Gastrocnemius medialis (tissue), 4 donors: ENCODE data around the gene ASPG. TPM values are rescaled to one million over a fixed set of nuclear protein-coding genes. Genes with fewer than 3 reads are reported as not detected.

Source experiments
- ATAC-seq, 2 donors: fragments of 150-250 bp; one replicate each; pipeline ENCODE4 v1.9.1; 2016
- DNase-seq, 2 donors: peaks; one replicate each; pipeline ENCODE4 v3.0.0-alpha.2; 2019
- H3K27ac ChIP-seq, 4 donors: fragments of 200-600 bp; sonication (generic); 1 replicate in 1 of 4; 2 replicates in 3 of 4; pipeline ENCODE4 v1.5.1; 2016 to 2018; ENCODE audit warnings: mild to moderate bottlenecking in 2 of 4, moderate library complexity in 1 of 4
- H3K27me3 ChIP-seq, 3 donors: fragments of 200-600 bp; sonication (generic) in 2 of 3; 1 replicate in 1 of 3; 2 replicates in 2 of 3; pipeline versions ENCODE4 v1.5.1 to v1.6.0; 2016 to 2019; ENCODE audit warnings: mild to moderate bottlenecking in 1 of 3, moderate library complexity in 1 of 3
- H3K36me3 ChIP-seq, 2 donors: fragments of 200-600 bp; sonication (generic) in 1 of 2; one replicate each; pipeline ENCODE4 v1.5.1; 2017 to 2018
- H3K4me1 ChIP-seq, 2 donors: fragments of 200-600 bp; sonication (generic) in 1 of 2; one replicate each; pipeline ENCODE4 v1.5.1; 2016 to 2017; ENCODE audit warnings: mild to moderate bottlenecking in 2 of 2
- H3K4me3 ChIP-seq, 4 donors: fragments of 200-600 bp; sonication (generic) in 3 of 4; 1 replicate in 1 of 4; 2 replicates in 3 of 4; pipeline ENCODE4 v1.5.1; 2016 to 2019; ENCODE audit warnings: mild to moderate bottlenecking in 2 of 4
- H3K9me3 ChIP-seq, 3 donors: fragments of 200-600 bp; sonication (generic) in 2 of 3; 1 replicate in 1 of 3; 2 replicates in 2 of 3; pipeline ENCODE4 v1.5.1; 2016 to 2019
- POLR2A ChIP-seq, 2 donors: fragments of 450-650 bp; IDR thresholded peaks; one replicate each; pipeline ENCODE4 v1.6.1; 2017; ENCODE audit warnings: antibody characterized with exemption in 2 of 2, mild to moderate bottlenecking in 2 of 2, moderate library complexity in 2 of 2
- in situ Hi-C, 4 donors: fragments of 200-750 bp; cut with MboI; loops; one replicate each; pipeline versions ENCODE4 v1.15.0 to v1.8.0; 2017; ENCODE audit warnings: low sequenced_read_pairs in 4 of 4
- intact Hi-C: fragments of 100-400 bp; cut with DNase I; formaldehyde crosslinking; loops from one replicate; pipeline ENCODE4 v1.15.1; 2023; ENCODE audit warnings: low total_unique reads
- microRNA counts, 2 donors: library from miRNA; unstranded; fragments of <30 nt; microRNA quantifications; one replicate each; lab custom pipeline; 2016
- microRNA-seq, 2 donors: library from miRNA; unstranded; fragments of <30 nt; microRNA quantifications; one replicate each; pipeline ENCODE4, GENCODE V29; 2016; ENCODE audit warnings: borderline replicate concordance in 2 of 2
- total RNA-seq, 4 donors: library from RNA; depleted of rRNA; stranded (reverse); fragments of >200 nt; gene quantifications; one replicate each; pipeline versions ENCODE4 v1.1.0 to v1.2.3, GENCODE V29; 2016
- TF ChIP-seq, protein P1 (sequence below), 5 experiments: fragments of 450-650 bp in 3 of 5; fragments of 200-600 bp in 2 of 5; sonication (generic) in 2 of 5; IDR thresholded peaks in 4 of 5; conservative IDR thresholded peaks in 1 of 5; 1 replicate in 4 of 5; 2 replicates in 1 of 5; pipeline ENCODE4 v1.5.1; 2016 to 2019; ENCODE audit warnings: antibody characterized with exemption in 5 of 5, mild to moderate bottlenecking in 3 of 5, moderate library complexity in 3 of 5

The ASPG gene
- total RNA-seq, 4 donors from 2014 or later, result 0.20 TPM; not detected in 3

DNA sequence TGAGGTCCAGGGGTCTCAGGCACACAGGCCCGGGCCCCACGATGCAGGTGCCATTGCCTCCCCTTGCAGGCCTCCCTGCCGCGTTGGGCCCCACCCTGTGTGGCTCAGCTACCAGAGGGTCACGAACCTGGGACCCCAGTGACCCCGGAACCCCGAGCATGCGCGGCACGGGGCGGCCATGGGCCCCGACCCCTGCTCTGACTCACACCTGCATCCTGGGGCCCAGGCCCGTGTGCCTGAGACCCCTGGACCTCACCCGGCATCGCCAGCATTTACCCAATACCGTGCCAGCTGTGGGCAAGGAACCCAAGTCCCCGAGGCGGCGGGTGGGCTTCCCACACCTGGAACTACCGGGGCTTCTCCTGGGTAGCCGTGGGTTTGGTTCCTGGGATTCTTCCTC is 78.0 kb downstream of the ASPG start:
- ATAC-seq, result no peak
- H3K4me3 ChIP-seq, result no peak overlapping the region

DNA sequence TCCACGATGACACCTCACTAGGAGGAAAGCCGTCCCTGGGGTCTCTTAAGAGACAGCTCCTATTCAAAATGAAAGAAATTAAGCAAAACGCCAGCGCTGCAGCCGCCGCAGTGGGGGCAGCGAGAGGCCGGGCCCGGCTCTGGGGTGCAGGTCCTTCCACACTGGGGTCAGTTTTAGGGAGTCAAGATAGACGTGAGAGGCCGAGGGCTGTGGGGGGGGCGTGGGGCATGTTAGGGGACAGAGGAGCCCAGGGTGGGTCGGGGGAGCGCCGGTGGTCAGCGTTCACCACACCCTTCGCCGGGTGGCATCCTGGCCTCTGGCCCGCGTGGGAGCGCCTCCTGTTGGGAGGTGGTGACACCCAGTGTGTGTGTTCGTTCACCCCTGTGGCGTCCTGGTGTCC is 78.5 kb downstream of the ASPG start:
- H3K4me1 ChIP-seq, result no peaks in the 10 kb centered on the region
- H3K36me3 ChIP-seq, result no peaks in the 10 kb centered on the region
- H3K27ac ChIP-seq, result no peak overlapping the region
- in situ Hi-C loops (no loop called here), intact Hi-C loops (no loop called here)
- ATAC-seq (no peak), DNase-seq (no peak)
- peaks cover 0 to 10% (median 0%) of the 10 kb centered on the region in 3 donors for H3K27me3 ChIP-seq
- no peaks in the 10 kb centered on the region for H3K9me3 ChIP-seq
- H3K4me3 ChIP-seq, result no peak overlapping the region
- no peak for TF ChIP-seq POLR2A (IDR thresholded peaks at IDR 0.05)
- TF ChIP-seq, protein P1, sequence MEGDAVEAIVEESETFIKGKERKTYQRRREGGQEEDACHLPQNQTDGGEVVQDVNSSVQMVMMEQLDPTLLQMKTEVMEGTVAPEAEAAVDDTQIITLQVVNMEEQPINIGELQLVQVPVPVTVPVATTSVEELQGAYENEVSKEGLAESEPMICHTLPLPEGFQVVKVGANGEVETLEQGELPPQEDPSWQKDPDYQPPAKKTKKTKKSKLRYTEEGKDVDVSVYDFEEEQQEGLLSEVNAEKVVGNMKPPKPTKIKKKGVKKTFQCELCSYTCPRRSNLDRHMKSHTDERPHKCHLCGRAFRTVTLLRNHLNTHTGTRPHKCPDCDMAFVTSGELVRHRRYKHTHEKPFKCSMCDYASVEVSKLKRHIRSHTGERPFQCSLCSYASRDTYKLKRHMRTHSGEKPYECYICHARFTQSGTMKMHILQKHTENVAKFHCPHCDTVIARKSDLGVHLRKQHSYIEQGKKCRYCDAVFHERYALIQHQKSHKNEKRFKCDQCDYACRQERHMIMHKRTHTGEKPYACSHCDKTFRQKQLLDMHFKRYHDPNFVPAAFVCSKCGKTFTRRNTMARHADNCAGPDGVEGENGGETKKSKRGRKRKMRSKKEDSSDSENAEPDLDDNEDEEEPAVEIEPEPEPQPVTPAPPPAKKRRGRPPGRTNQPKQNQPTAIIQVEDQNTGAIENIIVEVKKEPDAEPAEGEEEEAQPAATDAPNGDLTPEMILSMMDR (IDR thresholded peaks at IDR 0.05 in 4 of 5, conservative IDR thresholded peaks at IDR 0.05 in 1 of 5), result no peak

More for the DNA sequence above, 78.0 kb downstream of the ASPG start:
- intact Hi-C loops, result no loop called here
- no peak for DNase-seq
- H3K36me3 ChIP-seq, result no peaks in the 10 kb centered on the region
- peaks cover 0 to 6% (median 0%) of the 10 kb centered on the region in 3 donors for H3K27me3 ChIP-seq
- no peaks in the 10 kb centered on the region for H3K4me1 ChIP-seq
- H3K9me3 ChIP-seq, result no peaks in the 10 kb centered on the region
- in situ Hi-C loops, result no loop called here
- TF ChIP-seq POLR2A (IDR thresholded peaks at IDR 0.05), result no peak
- TF ChIP-seq, protein P1 (IDR thresholded peaks at IDR 0.05 in 4 of 5, conservative IDR thresholded peaks at IDR 0.05 in 1 of 5), result no peak
- no peak overlapping the region for H3K27ac ChIP-seq

DNA sequence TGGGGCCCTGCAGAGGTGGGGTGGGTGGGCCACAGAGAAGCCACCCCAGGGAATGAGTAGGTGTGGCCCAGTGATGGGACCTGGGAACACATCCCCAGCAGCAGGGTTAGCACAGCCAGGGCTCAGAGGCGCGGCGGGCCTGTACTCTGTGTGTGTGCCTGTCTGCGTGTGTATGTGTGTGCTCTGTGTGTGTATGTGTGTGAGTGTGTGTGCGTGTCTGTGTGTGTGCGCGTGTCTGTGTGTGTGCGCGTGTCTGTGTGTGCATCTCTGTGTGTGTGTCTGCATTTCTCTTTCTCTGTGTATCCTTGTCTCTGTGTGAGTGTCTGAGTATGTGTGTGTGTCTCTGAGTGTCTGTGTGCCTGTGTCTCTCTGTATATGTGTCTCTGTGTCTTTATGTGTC is 79.0 kb downstream of the ASPG start:
- no peaks in the 10 kb centered on the region for H3K9me3 ChIP-seq
- DNase-seq (no peak), ATAC-seq (no peak)
- intact Hi-C loops, result no loop called here
- H3K27me3 ChIP-seq, result peaks cover 0 to 13% (median 2%) of the 10 kb centered on the region in 3 donors
- no peaks in the 10 kb centered on the region for H3K4me1 ChIP-seq
- TF ChIP-seq, protein P1 (IDR thresholded peaks at IDR 0.05 in 4 of 5, conservative IDR thresholded peaks at IDR 0.05 in 1 of 5), result no peak
- no peak overlapping the region for H3K4me3 ChIP-seq
- in situ Hi-C loops, result no loop called here
- no peak overlapping the region for H3K27ac ChIP-seq
- no peaks in the 10 kb centered on the region for H3K36me3 ChIP-seq

MicroRNAs encoded within 50 kb of the gene (microRNA counts, 767-probe panel; counts per million panel counts)
- microRNA hsa-miR-203 (lab: Ali Mortazavi, UCI), result 356 to 448 counts per million in 2 donors

Small RNA genes within 50 kb of the gene (microRNA-seq; reads per million reads assigned to microRNA genes)
- 0 reads per million in 2 donors for gene MIR203A
- gene MIR203B, result 0 reads per million in 2 donors

Other genes with a start within 250 kb of the ASPG start
- 10 to 100 TPM; 10.4 to 24.6 (median 11.8) TPM for gene PPP1R13B, start 238.1 kb upstream of the ASPG start, total RNA-seq
- 1 to 10 TPM in 1 of 4 donors, under 1 TPM in 2, not detected in 1; 0.17 to 1.5 (median 0.31) TPM for gene TDRD9, start 157.2 kb upstream of the ASPG start, total RNA-seq
- gene RD3L, start 143.2 kb upstream of the ASPG start, total RNA-seq, result not detected
- gene KIF26A, start 52.9 kb downstream of the ASPG start, total RNA-seq, result 1 to 10 TPM in 3 of 4 donors, under 1 TPM in 1; 0.59 to 3.3 (median 1.5) TPM